Measurements from ENCODE around the gene PLK5. TPM values are rescaled to one million over a fixed set of nuclear protein-coding genes. Genes with fewer than 3 reads are reported as not detected.

The PLK5 gene
- total and polyA plus RNA-seq, 2 donors (not counting 1 experiment from before 2014, with no cell fraction given): not detected

DNA sequence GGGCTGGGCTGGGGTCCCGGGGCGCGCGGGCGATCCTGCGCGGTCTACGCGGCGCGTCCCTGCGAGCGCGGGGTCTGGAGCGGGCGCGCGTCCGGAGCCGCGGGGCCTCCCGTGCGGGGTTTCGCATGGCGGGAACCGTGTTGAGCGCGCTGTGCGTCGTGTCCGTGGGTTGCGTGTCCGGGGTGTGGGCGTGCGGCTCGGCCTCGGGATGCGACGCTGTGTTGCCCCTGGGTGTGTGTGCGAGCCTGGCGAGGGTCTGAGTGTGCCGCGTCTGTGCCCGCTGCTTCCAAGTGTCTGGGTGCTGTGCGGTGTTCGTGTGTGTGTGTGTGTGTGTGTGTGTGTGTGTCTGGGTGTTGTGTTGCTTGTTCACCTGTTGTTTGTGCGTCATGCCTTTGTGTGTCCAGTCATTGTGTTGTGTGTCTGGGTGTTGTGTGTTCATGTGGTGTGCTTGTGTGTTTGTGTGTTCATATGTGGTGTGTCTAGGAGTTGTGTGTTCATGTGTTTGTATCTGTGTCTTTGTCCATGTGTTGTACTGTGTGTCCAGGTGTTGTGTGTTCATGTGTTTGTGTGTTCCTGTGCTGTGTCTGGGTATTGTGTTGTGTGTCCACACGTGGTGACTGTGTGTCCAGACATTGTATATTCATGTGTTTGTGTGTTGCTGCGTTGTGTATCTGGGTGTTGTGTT, 552 bp downstream of the PLK5 start:
- ChIA-PET POLR2A (no interaction called here), CTCF (no interaction called here)
- no peak for DNase-seq
- intact Hi-C loops (cut with micrococcal nuclease): no loop called here
- TF ChIP-seq EZH2 (IDR thresholded peaks at IDR 0.05; ENCODE audit: borderline replicate concordance, insufficient read depth, low read depth, low read length, poor library complexity, severe bottlenecking): no peak
- TF ChIP-seq, protein P1, sequence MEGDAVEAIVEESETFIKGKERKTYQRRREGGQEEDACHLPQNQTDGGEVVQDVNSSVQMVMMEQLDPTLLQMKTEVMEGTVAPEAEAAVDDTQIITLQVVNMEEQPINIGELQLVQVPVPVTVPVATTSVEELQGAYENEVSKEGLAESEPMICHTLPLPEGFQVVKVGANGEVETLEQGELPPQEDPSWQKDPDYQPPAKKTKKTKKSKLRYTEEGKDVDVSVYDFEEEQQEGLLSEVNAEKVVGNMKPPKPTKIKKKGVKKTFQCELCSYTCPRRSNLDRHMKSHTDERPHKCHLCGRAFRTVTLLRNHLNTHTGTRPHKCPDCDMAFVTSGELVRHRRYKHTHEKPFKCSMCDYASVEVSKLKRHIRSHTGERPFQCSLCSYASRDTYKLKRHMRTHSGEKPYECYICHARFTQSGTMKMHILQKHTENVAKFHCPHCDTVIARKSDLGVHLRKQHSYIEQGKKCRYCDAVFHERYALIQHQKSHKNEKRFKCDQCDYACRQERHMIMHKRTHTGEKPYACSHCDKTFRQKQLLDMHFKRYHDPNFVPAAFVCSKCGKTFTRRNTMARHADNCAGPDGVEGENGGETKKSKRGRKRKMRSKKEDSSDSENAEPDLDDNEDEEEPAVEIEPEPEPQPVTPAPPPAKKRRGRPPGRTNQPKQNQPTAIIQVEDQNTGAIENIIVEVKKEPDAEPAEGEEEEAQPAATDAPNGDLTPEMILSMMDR (IDR thresholded peaks at IDR 0.05): no peak
- Histone ChIP-seq H4K20me1 (ENCODE audit: control insufficient read depth, insufficient read depth, low read length, poor library complexity, severe bottlenecking) (no peaks in the 10 kb centered on the region), H3K9me3 (ENCODE audit: control extremely low read depth in 1 of 3, control insufficient read depth in 2 of 3, insufficient read depth in 1 of 3, low read length in 2 of 3) (peaks cover 0 to 7% (median 0%) of the 10 kb centered on the region in 3 donors), H3K4me2 (replicated peaks; ENCODE audit: low read depth, low read length, poor library complexity, severe bottlenecking) (peak overlapping the region; percentile 32), H2AFZ (ENCODE audit: insufficient read depth, low read depth, low read length, poor library complexity, severe bottlenecking) (no peak overlapping the region), H3K4me3 (ENCODE audit: control extremely low read depth in 1 of 5, extremely low read depth in 1 of 5, insufficient read depth in 1 of 5, low read depth in 2 of 5, low read length in 4 of 5) (no peak overlapping the region), H3K27ac (ENCODE audit: low read length in 2 of 2) (no peak overlapping the region), H3K79me2 (ENCODE audit: control insufficient read depth, insufficient read depth, low read length) (no peaks in the 10 kb centered on the region), H3K36me3 (replicated peaks in 1 of 2; ENCODE audit: control extremely low read depth in 1 of 2, control insufficient read depth in 1 of 2, extremely low read depth in 1 of 2, insufficient read depth in 2 of 2, low read length in 1 of 2) (no peaks in the 10 kb centered on the region), H3K27me3 (replicated peaks in 1 of 4; ENCODE audit: control extremely low read depth in 1 of 4, control insufficient read depth in 3 of 4, insufficient read depth in 4 of 4, low read length in 3 of 4) (peaks cover 0 to 36% (median 16%) of the 10 kb centered on the region in 4 experiments), H3K4me1 (ENCODE audit: control insufficient read depth in 2 of 2, insufficient read depth in 2 of 2, low read length in 2 of 2) (peaks cover 3 to 8% of the 10 kb centered on the region in 2 donors), H3K9ac (ENCODE audit: low read length) (no peak overlapping the region)
- Mint-ChIP-seq H3K4me3 (peak overlapping the region; percentile 67), H3K27me3 (peaks cover 35% of the 10 kb centered on the region), H3K27ac (peak overlapping the region; percentile 42), H3K4me1 (peaks cover 7% of the 10 kb centered on the region), H3K9me3 (ENCODE audit: insufficient read depth) (no peaks in the 10 kb centered on the region)
- ATAC-seq (ENCODE audit: low read depth): no peak
- 24% methylated on average over 49 of the region's 49 CpGs for WGBS (ENCODE audit: insufficient coverage)

DNA sequence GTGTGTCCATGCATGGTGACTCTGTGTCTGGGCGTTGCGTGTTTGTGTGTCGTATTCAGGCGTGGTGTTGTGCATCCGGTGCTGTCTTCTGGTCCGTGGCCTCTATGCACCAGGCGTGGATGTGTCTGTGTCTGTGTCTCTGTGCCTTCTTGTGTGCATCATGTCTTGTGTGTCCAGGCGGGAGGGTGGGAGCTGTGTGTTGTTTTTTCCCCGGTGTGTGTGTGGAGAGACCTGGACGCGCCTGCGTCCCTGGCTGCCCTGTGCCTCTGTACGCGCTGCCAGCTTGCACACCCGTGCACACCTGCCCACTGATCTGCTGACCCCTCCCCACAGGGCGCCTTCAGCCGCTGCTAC, 1.1 kb downstream of the PLK5 start:
- H3K9ac ChIP-seq (ENCODE audit: low read length): no peak overlapping the region
- H2AFZ ChIP-seq (ENCODE audit: insufficient read depth, low read depth, low read length, poor library complexity, severe bottlenecking): no peak overlapping the region
- H3K36me3 ChIP-seq (replicated peaks in 1 of 2; ENCODE audit: control extremely low read depth in 1 of 2, control insufficient read depth in 1 of 2, extremely low read depth in 1 of 2, insufficient read depth in 2 of 2, low read length in 1 of 2): no peaks in the 10 kb centered on the region
- ATAC-seq (ENCODE audit: low read depth): no peak
- peaks cover 0 to 36% (median 16%) of the 10 kb centered on the region in 4 experiments for H3K27me3 ChIP-seq (replicated peaks in 1 of 4; ENCODE audit: control extremely low read depth in 1 of 4, control insufficient read depth in 3 of 4, insufficient read depth in 4 of 4, low read length in 3 of 4)
- Mint-ChIP-seq H3K27me3 (peaks cover 36% of the 10 kb centered on the region), H3K27ac (peak overlapping the region; percentile 42), H3K9me3 (ENCODE audit: insufficient read depth) (no peaks in the 10 kb centered on the region), H3K4me3 (no peak overlapping the region), H3K4me1 (peaks cover 7% of the 10 kb centered on the region)
- H3K4me3 ChIP-seq (ENCODE audit: control extremely low read depth in 1 of 5, extremely low read depth in 1 of 5, insufficient read depth in 1 of 5, low read depth in 2 of 5, low read length in 4 of 5): no peak overlapping the region
- H3K79me2 ChIP-seq (ENCODE audit: control insufficient read depth, insufficient read depth, low read length): no peaks in the 10 kb centered on the region
- intact Hi-C loops (cut with micrococcal nuclease): no loop called here
- CTCF ChIA-PET: no interaction called here
- H3K4me1 ChIP-seq (ENCODE audit: control insufficient read depth in 2 of 2, insufficient read depth in 2 of 2, low read length in 2 of 2): peaks cover 3 to 8% of the 10 kb centered on the region in 2 donors
- H4K20me1 ChIP-seq (ENCODE audit: control insufficient read depth, insufficient read depth, low read length, poor library complexity, severe bottlenecking): no peaks in the 10 kb centered on the region
- peaks cover 0 to 7% (median 0%) of the 10 kb centered on the region in 3 donors for H3K9me3 ChIP-seq (ENCODE audit: control extremely low read depth in 1 of 3, control insufficient read depth in 2 of 3, insufficient read depth in 1 of 3, low read length in 2 of 3)
- H3K27ac ChIP-seq (ENCODE audit: low read length in 2 of 2): no peak overlapping the region
- H3K4me2 ChIP-seq (replicated peaks; ENCODE audit: low read depth, low read length, poor library complexity, severe bottlenecking): no peak overlapping the region
- 80% methylated on average over 16 of the region's 17 CpGs for WGBS (ENCODE audit: insufficient coverage)
- no peak for DNase-seq
- POLR2A ChIA-PET: no interaction called here
- TF ChIP-seq, protein P1 (IDR thresholded peaks at IDR 0.05): no peak
- TF ChIP-seq EZH2 (IDR thresholded peaks at IDR 0.05; ENCODE audit: borderline replicate concordance, insufficient read depth, low read depth, low read length, poor library complexity, severe bottlenecking): no peak
